OCI-M2 (cell line): Measurements from ENCODE around the gene IFT43.

ENCODE experiments used
- DNase-seq: peaks from one replicate; lab custom pipeline; 2025; ENCODE audit not compliant: unreplicated experiment; lab: John Stamatoyannopoulos, UW

The IFT43 gene

DNA sequence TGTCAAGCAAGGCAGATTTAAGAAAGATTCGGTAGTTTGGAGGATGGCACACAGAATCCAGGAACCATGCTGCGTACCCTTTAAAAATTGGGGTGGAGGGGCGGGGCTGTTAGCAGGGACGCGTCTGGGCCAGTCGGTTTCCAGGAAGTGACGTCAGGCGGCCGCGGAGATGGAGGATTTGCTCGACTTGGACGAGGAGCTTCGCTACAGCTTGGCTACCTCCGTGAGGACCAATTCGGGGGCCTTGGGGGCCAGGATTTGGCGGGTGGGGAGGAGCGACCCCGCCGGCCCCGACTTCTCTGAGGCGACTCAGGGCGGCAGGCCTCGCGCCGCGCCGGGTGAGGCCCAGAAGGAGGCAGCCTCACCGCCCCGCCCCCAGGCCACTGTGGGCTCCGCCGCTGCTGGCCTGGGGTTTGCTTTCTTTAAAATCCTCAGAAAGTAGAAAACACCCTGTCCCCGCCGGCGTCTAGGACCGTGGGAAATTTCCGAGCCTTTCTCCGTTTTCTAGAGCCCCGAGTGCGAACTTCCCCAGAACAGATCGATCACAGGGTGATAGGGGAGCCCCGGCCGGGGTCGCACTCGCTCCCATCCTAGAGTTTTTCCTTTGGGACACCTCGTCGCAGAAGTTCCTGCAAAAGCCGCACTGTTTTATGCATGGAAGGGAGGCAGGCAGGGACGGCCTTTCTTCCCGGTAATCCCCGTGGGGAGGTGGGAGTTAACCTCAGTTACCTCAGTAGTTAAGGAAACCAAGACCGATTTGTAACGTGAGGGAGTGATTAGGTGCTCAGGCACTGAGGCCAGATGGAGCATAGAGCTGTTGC lies at the start of gene IFT43:
TSS of gene IFT43 (plus strand) at position 146 of the 821 bp plus-strand sequence. CDS start at position 170, 24 bp downstream.
- no peak for DNase-seq

DNA sequence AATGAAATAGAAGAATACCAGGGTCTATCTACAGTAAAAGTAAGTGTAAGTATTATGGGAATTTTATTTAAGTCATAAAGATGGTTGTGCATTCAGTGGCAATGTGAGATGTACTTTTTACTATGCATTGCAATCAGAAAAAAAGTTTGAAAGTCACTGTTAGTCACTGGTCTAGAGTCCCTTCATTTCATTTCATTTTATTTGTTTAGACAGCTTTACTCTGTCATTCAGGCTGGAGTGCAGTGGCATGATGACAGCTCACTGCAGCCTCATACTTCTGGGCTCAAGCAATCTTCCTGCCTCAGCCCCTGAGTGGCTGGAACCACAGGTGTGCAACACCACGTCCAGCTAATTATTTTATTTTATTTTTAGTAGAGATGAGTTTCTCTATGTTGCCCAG lies 46.4 kb upstream of the IFT43 start:
- DNase-seq, result no peak

DNA sequence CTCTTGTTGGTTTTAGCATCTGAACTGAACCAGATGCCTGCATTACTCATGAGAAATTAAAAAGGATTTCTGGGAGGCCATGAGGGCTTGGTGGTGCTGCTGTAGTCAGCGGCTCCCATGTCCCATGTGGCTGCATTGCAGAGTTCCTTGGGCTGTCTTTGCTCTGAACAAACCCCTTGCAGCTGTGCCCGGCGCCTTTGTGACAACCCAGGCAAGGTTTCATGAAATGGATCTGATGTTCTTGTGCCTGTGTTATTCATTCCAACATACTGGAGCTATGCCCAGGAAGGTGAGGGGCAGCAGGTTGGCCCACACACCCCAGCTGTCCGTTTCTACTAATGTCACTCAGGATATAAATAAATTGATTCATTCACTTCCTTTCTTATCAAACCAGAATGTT lies 44.5 kb upstream of the IFT43 start:
- no peak for DNase-seq

DNA sequence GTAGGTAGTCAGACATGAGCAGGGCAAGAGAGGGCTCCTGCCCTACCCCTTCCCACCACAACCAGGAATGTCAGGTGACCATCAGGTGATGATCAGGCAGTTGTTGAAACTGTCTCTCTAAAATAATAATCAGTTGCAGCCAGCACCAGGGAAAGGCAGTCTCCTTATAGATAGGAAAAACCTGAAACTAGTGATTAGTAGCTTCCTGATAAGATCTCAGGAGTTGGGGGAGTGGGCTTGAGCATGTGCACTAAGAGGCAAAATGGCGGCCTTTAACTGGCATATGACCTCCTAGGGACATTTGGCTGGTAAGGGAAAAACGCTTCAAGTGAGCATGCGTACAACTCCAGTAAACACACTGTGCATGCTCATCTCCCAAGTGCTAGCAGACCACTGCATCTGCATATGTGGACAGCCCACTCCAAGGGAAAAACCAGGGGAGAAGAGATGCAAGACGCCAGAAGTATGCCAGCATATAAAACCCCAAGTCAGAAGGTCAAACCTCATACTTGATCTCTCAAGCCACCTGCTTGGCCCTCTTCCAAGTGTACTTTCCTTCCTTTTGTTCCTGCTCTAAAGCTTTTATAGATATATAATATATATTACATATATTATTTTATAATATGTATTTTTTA lies 40.8 kb upstream of the IFT43 start:
- no peak for DNase-seq

DNA sequence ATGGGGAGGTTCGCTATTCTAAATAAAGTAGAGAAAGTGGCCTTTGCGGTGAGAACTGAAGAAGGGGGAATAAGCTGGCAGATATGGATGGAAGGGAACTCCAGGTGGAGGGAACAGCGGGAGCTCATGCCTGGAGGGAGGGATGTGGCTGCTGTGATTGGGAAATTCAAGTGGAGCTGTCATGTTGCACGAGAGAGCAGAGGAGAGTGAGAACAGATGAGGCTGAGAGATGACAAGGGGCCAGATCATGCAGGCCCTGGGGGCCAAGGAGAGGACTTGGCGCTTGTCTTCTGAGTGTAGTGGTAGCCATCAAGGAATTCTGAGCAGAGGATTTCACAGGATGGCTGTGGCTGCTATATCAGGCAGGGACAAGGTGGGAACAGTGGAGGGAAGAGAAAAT lies 38.8 kb upstream of the IFT43 start:
- DNase-seq, result no peak

DNA sequence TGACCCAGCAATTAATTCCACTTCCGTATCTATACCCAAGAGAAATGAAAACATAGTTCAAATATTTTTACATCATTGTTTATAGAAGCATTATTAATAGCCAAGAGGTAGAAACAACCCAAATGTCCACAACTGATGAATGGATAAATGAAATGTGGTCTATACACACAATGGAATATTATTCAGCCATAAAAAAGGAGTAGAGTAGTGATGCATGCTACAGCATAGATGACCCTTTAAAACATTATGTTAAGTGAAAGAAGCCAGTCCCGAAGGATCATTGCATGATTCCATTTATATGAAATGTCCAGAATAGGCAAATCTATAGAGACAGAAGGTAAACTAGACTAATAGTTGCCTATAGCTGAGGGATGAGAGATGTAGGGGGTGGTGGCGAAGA lies 33.1 kb upstream of the IFT43 start:
- no peak for DNase-seq

DNA sequence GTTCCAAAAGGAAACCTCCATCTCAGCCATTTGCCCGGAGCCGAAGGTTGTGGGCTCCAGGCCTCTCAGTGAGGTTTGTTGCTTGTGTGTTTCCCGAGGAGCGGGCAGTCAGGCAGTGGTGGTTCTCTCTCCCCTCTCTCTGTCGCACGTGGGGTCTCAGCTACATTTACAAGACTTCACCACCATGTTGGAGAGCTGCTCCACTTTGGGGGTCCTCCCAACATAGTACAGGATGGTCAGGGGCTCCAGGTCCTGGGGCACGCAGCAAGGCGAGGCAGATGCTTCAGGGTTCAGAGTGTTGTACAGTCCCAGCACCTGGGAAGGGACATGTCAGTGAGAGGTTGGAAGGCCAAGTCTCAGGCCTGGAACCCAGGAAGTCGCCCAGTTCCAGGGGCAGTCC lies 26.5 kb upstream of the IFT43 start:
- no peak for DNase-seq

DNA sequence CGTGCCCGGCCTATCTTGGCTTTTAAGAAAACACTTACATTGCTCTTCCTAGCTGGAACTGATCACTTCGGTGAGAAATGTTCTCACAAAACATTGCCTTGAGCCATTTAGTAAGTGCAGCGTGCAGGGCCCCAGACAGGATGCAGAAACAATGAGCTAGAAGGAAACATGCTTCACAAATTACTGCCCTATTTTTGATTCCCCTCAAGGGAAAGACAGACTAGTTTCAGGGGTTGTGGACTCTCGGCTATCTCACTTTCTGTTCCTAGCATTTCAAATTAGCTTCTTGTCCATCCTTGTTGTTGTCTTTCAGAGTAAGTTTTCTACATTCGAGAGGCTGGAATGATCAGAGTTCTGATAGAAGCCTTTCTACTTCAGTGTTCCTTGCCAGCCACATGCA lies 25.3 kb upstream of the IFT43 start:
- no peak for DNase-seq

DNA sequence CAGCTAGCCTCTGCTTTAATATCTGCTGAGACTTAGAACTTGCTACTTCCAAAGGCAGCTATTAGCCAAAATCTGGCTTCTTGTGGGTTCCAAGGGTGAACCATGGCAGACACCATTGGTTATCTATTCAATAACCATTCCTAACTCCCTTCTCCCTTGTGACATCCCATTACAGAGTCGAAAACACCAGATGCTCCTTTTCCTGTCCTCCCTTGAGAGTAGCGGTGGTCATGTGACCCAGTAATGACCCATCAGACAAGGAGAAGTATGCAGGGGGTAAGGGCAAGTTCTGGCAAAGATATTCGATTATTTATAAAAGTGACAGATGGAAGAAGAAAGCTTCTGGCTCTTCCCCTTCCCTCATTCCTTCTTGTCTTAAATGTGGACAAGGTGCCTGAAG lies 23.9 kb upstream of the IFT43 start:
- no peak for DNase-seq

DNA sequence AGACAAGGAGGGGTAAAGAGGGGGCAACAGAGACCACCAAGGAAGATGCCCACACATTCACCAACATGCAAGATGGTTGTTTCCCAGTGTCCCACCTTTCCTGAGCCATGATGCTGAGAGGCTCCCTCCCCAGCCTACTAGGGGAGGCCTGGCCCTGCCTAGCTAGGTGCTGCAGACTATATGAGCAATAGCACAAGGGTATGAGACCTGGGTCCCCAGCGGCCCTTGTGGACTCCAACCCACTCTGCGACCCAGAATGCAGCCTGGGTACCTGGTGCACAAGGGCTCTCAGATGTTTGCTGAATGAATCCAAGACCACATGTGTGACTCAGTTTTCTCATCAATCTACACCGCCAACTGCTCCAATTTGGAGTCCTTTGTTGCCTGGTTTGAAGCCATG lies 17.7 kb upstream of the IFT43 start:
- no peak for DNase-seq

DNA sequence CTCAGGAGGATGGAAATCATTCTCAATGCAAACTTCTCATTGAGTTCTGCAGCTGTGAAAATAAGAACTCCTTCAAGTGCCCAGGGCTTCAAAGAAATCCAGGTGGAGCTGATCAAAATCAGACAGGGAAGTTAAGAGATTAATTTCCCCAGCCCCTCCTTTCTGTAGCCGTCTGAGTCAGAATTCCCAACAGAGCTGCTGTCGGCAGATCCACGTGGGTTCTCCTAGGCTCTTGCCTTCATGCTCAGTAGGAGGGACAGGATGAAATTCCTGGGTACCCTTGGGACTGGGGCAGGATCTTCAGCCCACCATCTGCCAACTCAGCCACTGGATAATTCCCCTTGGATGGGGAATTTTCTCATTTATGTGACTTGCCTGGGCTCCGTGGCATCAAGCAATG lies 17.1 kb upstream of the IFT43 start:
- no peak for DNase-seq

DNA sequence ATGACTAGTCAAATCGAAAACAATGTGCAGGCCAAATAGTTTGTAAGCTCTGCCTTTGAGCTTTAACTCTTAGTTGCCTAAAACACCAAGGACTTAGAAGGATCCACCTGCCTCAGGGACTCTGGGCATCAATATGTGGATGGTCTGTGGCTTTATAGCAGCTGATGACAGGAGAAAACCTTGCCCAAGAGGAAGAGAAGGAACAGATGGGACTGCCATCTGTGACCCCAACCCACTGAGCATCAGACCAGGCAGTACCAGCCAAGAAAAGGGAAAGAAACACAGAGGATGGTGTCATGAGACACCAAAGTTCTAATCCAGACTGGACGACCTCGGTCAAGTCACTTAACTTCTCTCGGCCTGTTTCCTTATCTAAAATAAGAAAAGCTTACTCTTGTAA lies 16.4 kb upstream of the IFT43 start:
- no peak for DNase-seq

DNA sequence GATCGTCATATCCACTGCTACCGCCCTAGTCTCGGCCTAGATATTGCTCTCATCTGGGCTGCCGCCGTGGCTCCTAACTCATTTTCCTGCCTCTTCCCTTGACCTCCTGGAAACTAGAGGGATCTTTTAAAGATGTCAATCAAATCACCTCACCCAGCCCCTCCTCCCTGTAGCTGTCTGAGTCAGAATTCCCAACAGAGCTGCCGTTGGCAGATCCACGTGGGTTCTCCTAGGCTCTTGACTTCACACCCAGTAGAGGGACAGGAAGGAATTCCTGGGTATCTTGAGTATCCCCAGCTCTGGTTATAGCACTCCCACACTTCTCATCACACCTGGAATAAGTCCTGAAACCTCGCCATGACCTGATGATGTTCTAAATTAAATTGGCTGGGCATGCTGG lies 15.7 kb upstream of the IFT43 start:
- no peak for DNase-seq

DNA sequence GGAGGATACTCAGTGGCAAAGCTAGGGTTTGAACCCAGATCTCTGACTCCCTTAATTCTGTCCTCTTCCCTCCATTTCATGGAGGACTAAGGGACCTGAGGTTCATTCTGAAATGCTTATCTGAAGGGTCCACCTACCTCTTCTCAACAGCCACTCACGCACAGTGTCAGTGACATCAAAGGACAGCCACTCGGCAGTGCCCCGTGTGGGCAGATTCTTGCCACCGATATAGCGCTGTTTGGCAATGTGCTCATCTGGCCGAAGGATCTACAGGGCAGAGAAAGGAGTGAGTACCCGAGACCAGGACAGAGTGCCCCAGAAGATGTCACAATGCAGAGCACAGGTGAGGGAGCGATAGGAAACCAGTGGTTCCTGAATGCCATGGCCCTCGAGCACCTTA lies 14.6 kb upstream of the IFT43 start:
- DNase-seq, result no peak

DNA sequence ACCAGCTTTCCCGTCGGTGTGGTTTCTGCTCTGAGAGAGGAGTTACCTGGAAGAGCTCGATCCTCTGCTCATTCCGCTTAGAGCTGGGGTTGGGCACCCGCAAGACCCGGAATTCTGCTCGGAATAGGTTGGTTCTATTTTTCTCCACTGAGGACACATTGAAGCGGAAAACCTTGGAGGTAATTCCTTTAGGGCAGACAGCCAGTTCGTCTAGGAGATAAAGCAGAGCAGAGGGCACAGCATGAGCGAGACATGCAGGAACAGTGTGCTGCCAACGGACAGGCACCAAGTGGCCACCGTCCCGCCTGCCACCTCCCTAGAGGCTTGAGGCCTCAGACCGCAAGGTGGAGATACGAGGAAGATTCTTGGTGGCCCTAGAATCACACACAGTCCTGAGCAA lies 14.1 kb upstream of the IFT43 start:
- DNase-seq, result no peak

DNA sequence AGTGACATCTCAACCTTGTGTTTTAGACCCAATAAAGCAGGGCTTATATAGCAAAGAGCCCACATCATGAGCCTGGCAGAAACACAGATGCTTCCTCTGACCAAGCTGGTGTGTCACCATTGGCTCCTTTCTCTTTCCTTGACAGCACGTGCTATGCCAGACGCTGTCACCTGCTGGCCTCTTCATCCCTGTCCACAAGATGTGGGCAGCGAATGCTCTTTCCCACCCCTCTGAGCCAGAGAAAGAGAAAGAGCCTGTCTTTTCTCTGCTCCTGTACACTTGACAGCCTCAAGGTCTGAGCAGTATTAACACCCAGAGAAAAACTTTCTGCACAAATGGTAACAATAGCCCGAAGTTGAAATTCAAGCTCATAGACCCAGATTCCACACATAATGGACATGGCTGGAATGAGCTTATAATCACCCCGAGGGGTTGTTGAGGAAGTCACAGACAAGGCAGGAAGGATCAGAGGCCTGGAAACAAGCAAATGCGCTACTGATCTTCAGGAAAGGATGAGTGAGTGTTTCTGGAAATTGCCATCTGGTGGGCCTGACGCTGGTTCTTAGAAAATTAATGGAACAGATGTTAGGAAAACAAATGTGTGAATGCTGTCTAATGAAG lies 12.7 kb upstream of the IFT43 start:
- no peak for DNase-seq

DNA sequence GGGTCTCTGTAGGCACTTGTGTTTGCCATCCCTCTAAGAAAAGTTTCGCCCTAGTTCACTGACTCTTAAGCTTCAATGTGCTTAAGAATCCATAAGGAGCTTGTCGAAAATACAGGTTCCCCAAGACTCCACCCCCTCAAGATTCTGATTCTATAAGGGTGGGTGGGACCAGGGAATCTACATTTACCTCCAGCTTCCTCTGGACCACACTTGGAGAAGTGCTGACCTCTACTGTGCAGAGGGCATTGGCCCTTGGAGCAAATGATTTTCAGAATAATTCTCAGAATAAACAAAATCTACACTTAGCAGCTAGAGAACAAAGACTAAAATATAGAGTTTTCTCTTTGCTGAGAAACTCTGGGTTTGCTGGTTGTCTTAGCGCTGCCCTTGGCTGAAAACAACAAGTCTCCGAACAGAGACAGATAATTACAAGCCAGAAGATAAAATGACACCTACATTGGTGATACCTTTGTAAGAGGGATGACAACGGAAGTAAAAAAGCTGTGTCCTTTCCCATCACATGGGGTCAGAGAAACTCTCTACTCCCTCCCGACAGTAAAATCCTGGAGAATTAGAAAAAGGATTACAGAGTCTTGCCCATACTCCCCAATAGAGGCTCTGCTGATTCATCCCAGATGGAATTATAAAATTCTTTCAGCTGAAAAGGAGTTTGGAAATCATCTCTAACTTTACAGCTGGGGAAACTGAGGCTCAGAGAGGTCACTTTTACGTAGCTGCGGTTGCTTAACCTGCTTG lies 8.6 kb upstream of the IFT43 start:
- no peak for DNase-seq

DNA sequence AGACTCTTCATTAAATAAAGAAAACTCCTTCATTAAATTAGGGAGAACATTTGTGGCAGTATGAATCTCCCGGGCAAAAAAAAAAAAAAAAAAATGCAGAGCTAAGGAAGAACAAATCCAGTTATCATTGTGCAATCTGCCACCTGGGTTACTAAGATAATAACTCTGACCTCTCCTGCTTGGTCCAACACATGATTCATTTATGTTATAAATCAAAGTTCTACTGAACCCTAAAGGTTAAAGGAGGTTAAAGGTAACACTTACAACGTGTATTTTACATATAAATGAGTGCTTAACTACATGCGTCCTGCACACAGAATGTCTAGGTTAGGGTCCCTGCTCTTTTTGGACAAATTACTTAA lies 8.0 kb upstream of the IFT43 start:
- DNase-seq, result no peak

DNA sequence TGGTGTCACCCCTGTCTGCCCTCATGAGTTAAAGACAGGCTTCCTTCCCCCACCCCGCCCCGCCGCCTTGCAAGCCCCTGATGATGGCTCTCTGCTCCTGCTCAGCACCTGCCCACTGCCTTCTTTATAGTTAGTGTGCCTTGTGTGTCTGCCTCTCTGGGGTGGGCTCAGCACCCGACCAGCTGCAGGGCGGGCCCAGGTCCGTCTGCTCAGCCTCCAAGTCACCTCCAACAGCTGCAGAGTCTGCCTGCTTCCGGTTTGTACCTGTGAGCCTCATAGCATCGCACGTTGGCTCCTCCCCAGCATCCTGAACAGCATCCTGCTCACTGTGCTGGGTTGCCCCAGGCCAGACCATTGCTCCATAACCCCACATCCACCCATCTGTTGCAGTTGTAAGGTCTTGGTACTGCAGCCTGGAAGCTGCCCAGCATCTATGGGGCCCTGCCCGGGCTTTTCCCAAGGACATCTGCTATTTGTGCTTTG lies 7.3 kb upstream of the IFT43 start:
- DNase-seq, result no peak

DNA sequence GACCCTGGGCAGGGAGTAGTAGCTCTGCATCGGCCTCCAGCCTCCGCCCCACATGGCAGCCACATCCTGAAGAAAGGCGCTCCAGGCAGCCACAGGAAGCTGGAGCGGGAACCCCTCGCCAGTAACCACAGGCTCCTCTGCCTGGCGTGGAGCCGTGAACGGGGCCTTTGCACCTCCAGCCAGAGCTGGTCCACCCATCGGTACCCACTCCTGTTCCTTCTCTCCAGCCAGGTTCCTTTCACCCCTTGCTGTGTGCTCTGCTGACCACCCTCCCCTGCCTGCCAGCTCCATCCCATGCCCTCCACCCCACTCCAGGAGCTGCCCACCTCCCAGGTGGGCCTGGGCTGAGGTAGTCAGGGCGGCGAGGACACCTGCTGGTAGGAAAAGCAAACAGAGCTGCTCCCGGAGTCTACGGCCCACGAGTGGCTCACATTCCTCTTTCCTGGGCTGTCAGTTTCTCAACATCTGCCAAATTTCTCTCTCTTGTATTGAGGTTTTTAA lies 6.4 kb upstream of the IFT43 start:
- DNase-seq, result no peak
